ENCODE measurements around the gene SORBS1.

DNA sequence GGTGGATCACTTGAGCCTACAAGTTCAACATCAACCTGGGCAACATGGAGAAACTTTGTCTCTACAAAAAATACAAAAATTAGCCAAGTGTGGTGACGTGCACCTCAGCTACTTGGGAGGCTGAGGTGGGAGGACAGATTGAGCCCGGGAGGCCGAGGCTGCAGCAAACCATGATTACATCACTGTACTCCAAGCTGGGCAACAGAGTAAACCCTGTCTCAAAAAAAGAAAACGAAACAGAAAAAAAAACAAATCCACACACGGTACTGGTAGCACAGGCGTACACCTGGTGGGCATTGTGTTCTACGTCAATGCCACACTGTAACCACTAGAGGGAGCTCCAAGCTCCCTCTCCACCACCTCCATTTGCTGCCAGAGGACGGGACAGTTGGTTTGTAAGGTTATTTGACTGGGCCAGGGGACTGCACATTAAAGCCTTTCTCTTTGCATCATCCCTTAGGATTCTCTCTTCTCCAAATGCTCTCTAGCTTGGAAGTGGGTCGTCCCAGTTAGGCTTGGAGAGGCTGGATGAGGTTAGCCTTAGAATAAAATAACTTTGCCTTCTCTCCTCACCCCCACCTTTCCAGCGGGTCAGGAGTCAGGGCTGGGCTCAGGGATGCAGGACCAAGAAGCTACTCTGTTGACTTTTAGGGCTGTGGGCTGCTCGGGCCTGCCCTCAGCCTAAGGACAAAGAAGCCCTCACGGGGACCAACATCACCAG lies 130.8 kb downstream of the SORBS1 start:
- TF ChIP-seq, protein P1, sequence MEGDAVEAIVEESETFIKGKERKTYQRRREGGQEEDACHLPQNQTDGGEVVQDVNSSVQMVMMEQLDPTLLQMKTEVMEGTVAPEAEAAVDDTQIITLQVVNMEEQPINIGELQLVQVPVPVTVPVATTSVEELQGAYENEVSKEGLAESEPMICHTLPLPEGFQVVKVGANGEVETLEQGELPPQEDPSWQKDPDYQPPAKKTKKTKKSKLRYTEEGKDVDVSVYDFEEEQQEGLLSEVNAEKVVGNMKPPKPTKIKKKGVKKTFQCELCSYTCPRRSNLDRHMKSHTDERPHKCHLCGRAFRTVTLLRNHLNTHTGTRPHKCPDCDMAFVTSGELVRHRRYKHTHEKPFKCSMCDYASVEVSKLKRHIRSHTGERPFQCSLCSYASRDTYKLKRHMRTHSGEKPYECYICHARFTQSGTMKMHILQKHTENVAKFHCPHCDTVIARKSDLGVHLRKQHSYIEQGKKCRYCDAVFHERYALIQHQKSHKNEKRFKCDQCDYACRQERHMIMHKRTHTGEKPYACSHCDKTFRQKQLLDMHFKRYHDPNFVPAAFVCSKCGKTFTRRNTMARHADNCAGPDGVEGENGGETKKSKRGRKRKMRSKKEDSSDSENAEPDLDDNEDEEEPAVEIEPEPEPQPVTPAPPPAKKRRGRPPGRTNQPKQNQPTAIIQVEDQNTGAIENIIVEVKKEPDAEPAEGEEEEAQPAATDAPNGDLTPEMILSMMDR (IDR thresholded peaks at IDR 0.05) = peak; percentile 75 to 97 (median 92)
- no peak for TF ChIP-seq POLR2A (IDR thresholded peaks at IDR 0.05)
